ENCODE results near the gene PLAU.

Gene PLAU
- total RNA-seq: 0.56 reads per million

DNA sequence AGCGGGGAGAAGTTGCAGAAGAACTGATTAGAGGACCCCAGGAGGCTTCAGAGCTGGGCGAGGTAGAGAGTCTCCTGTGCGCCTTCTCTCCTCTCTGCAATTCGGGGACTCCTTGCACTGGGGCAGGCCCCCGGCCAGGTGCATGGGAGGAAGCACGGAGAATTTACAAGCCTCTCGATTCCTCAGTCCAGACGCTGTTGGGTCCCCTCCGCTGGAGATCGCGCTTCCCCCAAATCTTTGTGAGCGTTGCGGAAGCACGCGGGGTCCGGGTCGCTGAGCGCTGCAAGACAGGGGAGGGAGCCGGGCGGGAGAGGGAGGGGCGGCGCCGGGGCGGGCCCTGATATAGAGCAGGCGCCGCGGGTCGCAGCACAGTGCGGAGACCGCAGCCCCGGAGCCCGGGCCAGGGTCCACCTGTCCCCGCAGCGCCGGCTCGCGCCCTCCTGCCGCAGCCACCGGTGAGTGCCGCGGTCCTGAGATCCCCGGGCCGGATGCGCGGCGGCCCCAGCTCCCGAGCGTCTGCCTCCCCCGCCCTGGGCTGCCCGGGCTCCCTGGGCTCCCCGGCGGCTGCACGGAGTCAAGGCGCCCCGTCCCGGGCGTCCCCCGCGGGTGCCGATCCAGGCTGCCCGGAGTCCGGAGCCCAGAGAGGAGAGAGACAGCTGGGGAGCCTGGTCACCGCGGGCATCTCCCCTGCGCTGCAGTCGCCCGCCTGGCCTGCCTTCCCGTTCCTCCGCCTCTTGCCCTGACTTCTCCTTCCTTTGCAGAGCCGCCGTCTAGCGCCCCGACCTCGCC lies at the start of gene PLAU:
TSS of gene PLAU (plus strand) at position 369 of the 789 bp plus-strand sequence. CDS start 424 bp downstream, outside the sequence.
- DNase-seq: peak; percentile 24

DNA sequence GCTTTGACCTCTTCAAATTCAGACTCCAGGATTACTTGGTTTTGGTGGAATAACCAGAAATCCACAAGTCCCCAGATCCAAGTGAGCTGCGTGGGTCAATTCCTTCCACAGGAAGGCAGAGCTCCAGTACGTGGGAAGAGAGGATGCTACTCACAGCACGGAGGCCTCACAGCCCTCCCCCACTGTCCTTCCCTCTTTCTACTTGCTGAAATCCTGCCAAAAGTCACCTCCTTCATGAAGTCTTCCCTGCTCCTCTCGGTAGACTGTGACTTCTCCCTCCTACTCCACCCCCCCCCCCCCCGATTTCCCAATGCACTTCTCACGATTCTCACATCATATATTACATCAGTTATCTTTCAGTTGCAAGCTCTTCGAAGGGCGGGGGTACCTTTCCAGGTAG lies 48.9 kb upstream of the PLAU start:
- DNase-seq: no peak

DNA sequence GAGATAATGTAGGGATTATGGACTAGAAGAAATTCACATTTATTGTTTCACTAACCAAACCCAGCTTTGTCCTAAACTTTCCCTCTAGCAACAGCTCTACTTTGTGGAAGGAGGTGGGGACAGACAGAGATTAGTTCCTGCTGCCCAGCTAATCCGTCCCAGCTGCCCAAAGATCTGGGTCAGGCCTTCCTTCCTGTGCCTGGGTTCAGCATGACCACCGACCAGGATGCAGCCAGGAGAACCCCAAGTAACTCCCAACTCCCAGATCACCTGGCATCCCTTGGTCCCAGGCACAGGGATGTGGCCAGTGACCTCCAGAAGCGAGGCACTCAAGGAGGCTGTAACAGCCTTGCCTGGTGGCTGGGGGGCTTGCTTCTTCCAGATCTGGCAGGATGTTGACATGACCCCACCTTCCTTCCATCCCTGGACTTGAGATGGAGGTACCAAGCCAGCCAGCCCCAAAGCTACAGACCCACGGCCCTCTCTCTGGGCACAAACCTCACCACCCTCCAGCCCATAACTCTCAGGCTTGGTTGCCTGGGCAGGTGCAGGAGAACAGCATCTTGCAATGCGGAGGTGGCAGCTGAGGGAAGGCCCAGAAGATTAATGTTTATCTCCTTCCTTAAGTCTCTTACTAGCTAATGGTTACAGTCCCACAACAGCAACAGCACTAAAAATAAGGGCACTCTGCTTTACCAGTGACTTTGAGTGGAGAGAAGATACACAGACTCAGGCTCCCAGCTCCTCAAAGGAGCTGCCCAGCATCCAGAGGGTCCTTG lies 47.7 kb upstream of the PLAU start:
- no peak for DNase-seq

DNA sequence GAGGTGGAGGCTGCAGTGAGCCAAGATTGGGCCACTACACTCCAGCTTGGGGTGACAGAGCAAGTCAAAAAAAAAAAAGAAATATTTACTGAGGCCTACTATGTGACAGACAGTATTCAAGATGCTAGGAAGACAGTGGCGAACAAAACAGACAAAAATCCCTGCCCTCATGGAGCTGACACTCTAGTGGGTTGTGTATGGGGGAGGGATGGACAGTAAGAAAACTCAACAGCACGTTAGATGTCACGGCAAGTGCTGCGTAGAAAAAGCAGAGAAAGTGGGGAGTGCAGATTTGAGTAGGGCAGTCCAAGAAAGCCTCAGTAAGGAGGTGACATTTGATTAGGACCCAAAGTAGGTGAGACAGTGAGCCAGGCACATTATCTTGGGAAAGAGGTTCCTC lies 46.7 kb upstream of the PLAU start:
- DNase-seq: no peak

DNA sequence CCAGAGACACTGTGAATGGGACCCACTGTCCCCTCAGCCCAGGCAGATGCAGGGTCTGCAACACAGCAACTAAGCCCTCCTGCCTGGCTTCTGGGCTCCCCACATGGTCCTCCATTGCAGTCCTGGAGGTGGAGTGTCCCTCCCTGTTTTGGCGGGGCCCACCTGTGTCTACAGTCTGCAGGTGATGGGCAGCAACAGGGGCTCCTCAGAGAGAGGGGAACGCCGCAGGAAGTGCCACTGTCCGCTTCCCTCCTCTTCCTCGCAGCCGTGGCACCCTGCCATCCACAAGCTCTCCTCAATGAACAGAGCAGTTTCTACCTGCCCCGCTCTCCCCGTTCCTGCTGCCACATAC lies 45.8 kb upstream of the PLAU start:
- DNase-seq: no peak

DNA sequence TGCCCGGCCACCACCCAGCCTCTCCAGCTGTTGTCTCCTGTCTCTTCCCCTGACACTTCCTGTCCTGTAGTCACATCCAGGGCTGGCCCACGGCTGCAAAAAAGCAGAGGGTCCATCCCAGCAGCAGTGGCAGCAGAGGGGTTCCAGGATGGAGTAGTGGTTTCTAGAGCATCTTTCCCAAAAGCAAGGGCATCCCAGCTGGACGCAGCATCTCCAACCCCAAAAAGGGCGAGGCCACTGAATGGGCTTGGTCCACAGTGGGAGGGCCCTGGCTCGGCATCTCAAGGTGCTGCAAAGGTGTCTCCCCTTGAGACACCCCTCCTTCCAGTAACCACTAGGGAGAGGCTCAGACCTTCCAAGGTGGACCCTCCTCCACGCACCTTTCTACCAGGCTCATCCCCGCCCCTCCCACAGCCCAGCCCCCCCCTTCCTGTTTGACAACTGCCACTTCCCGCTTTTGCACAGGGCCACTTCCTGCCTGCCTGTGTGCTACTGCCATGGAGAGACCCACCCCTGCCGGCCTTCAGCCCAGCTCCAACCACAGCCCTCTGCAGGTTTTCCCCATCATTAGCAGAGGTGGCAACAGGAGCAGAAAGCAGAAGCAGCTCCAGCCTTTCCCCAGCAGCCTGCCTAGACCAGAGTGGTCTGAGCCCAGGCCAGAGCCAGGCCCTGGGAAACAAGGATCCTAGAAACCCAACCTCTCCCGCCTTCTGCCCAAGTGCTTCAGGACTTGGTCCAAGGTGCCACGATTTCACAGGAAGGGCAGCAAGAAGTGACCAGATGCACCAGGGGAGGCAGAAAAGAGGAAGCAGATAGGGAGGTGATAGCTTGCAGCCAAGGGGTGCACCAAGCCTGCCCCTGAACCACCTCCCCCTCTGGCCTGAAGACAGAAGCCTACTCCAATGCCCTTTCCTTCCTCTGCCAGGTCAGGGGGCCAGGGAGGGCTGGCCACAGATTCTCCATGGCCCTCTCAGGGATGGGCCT lies 45.2 kb upstream of the PLAU start:
- peak; percentile 40 for DNase-seq

DNA sequence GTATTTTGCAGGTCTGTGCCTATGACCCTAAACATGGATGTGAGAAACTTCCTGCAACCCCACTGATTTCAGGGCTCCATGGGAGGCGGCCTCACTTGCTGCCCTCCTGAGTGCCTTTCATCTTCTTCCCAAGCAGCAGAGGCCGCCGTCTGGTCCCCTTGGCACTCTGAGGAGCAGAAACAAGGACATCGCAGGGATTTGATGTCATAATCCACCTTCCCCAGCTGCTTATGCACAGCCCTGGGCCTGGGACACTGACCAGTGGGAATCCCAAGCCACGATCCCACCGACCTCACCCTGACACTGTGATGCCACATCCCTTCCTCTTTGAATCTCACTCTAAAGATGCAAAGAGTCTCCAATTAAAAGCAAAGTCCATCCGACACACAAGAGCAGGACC lies 44.3 kb upstream of the PLAU start:
- no peak for DNase-seq

DNA sequence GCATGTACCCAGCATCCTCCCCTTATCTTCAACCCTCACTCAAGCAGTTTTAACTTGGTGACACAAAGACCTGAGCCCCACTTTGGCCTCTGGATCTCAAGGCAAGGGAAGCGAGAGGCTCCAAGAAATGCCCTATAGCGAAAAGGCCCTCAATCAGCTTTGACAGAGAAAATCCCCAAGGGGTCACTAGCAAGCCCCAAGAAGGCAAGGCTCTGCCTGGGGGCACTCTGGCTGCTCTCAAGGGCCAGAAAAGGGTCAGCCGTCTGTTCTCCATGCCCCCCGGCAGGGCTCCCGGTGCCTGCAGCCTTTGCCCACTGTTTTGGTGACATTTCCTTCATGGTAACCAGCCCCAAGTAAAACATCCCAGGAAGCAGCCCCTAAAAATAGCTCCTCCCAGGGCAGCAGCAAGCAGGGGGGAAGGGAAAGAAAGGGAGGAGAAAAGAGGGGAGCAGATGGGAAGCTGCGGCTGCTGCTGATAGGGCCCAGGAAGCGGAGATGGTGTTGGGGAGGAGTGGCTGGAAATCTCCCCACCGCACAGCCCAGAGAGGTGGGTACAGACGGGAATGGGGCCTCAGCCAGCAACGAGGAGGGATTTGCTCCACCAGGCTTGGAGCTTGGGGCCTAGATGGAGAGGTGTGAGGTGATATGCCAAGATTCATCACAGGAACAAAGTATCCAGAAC lies 43.7 kb upstream of the PLAU start:
- DNase-seq: no peak

DNA sequence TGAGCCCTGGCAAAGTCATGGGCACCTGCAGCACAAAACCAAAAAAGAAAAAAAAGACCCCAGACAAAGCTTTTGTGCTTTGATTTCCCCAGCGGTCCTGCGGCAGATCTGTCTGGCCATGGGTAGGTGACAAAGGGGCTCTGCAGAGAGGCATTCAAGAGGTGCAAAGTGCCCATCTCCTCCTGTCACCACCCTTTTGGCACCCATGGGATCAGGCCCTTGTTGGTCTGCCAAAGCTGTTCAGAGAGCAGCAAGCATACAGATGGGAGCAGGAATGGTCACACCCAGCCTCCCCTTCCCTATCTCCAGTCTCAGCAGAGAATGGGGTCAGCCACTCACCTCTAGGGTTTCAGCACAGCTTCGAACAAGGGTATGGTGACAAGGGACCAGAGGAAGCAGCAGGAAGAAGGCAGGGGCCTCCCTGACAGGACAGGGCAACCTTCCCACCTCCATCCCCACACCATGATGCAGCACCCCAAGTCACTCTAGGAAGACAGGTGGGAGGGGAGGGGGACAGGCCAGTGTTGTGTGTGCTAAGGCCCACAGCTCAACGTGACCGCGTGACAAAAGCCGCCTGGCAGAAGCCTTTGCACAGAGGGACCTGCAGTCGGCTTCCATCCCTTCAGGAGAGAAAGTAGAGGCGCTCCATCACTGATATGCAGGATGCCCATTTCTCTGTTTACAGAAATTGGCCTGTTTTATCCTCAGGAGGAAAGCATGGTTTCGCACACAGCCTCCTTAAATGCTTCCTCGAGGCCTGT lies 42.9 kb upstream of the PLAU start:
- no peak for DNase-seq

DNA sequence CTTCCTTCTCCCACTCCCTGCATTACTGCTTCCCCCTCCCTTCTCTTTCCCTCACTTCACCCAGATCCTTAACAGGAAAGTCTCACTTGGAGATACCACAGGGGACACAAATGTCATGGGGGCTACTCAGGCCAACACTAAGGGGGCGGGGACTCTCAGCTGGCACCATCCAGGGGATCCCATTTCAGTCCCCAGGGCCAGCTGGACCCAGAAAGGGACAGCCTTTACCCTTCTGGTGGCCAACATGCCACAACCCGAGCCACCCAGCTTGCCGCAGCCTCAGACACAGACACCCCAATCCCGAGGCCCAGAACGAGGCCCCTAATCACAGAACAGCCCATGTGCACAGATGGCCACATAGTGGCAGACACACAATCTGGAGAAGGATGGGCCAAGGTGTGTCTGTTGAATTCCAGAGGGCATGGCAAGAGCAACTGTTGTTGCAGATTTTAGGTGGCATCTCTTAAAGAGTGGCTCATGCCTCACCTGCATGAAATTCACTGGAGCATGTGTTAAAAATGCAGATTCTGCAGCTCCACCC lies 42.2 kb upstream of the PLAU start:
- no peak for DNase-seq

DNA sequence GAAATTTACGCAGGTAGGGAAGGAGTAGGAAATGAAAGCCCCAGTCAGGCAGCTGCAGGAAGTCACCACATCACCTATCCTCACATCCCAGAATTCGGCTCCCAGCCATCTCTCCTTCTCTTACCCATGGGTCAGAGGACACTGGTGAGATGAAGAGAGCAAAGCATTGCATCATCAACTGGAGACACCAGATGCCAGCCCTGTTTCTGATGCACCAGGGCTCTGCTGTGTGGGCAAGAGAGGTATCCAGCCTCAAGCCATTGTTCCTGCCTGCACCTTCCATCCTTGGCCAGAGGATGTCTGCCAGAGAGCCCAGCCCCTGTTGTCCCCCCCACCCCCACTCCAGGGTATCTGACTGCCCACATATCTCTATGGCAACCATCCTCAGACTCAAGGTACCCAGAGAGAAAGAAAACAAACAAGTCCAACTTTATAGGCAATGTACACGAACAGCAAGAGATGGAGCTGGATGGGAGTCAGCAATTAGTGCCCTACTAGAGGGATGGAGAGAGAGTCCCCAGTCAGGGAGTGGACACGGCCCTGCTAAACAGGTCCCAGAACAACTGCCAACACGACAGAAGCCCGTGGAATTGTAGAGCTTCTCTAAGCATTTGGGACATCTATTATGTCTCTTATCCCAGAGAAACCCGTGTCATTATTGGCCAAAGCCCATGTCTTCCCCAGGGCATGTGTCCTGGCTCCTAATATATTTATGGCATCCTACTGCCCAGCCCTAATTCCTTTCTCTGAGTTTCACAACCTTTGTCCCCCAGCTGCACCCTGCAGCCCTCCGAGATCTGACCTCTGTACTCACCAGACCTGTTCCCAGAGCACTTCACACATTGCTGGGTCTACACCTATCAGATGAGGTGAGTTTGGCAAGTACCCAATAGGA lies 39.4 kb upstream of the PLAU start:
- no peak for DNase-seq

DNA sequence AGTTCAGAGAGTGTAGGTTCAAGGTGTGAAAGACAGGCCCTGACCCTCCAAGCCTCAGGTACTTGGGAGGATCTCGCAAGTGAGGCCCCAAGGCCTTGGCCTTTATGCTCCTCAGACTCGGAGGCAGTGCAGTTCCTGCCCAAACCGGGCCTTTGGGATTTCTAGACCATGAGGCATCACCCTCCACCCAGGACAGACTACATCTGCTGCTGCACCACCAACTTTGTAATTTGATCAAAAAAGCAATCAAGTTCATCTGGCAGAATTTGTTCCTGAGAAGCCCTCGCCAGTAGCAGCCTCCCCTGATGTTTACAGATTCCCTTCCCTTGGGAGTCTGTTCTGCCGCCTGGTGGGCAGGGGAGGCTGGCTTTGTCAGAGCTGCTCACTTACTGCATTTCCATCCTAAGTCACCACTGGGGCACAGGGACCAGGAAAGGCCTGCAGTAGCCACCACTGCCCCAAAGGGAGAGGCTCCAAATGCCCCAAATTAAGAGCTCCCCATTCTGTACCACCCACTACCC lies 38.7 kb upstream of the PLAU start:
- DNase-seq: no peak

DNA sequence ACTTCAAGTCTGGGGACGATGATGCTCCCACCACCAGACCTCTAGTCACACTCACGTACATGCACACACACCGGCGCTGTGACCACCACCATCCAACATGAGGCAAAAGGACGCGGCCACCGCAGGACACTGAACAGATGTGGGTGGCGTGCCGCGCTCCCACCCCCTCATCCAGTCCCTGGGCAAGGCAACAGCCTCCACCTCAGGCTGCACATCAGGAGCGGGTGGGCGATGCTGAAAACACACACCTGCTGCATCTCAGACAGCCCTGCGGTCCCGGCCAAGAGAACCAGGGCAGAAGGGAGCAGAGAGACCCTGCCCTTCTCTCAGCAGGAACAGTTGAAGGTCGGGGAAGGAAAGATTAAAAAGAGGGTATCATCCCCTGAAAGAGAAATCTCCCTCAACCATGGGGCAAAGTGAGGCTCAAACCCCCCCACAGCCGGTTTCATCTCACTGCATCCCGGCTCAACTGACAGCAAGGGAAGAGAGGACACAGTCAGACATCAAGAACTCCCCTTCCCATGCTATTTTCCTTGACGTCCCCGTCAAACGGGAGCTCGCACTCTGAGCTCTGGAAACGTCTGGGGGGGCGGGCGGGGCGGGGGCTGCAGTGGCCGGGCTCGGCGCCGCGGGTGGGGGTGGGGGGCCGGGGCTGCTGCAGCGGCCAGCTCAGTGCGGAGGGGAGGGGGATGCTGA lies 37.6 kb upstream of the PLAU start:
- no peak for DNase-seq

DNA sequence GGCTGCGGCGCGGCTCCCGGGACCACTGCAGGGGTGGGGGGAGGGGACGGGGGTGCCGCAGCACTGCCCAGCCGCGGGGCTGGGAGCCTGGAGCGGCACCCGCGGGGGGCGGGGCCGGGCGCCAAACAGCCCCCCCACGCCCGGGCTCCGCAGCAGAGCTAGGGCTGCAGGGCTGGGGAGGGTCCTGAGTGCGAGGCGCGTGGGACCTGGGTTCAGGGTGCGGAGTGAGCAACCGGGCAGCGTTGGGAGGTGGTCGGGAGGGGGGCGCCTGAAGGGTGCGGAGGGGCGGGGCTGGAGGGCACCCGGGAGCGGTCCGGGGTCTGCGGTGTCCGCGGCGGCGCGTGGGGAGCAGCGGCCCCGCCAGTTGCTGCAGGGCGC lies 37.1 kb upstream of the PLAU start:
- no peak for DNase-seq

DNA sequence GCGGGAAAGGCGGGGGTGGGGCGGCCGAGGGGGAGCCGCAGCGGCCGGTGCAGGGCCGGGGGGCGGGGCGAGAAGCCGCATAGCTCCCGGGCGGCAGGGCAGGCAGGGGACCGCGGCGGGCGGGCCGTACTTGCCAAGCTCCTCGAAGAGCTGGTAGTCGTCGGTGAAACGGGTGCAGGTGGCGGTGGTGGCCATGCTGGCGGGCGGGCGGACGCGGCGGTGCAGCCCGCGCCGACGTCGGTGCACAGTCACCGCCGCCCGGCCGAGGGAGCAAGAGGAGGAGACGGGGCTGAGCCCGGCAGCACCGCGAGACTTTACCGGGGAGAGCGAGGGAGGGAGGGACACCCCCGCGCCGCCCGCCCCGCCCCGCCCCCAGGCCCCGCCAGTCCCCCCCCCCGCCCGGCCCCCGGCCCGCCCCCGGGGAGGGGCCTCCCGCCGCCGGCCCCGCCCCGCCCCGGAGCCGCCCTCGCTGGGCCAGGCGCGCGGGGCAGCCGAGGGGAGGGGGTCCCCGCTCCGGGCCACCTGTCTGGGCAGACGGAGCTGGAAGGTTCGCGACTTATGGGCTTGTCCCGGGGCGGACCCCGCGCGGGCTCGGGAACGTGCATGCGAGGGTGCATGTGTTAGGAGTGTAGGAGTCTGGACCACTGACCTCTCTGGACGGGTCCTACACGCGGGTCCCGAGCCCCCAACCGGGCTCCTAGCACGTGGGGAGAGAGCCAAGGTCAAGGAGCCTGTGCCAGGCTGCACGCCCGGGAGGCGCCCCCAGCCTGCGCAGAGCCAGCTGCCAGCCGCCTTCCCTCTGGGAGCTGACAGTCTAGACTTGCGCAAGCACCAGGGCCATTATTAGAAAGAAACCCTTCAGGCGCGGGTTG lies 36.4 kb upstream of the PLAU start, which contains the start of gene CAMK2G:
TSS of gene CAMK2G (minus strand) at position 289 of the 872 bp plus-strand sequence. CDS start at position 195, 94 bp downstream.
- peak; percentile 80 for DNase-seq

DNA sequence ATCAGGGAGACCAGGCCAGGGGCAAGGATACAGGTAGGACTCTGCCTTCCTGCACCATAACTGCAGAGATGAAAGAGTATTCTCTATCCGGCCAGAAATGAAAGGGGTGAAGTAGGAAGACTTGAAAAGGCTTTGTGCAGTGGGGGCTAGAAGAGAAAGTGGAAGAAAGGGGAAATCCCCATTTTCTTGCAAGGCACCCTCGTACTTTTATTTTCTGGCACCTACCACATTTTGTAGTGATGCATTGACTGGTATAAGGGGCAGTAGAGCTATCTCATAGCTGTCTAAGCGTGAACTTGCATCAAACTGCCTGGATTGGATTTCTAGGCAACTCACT lies 35.8 kb upstream of the PLAU start:
- peak; percentile 42 for DNase-seq

DNA sequence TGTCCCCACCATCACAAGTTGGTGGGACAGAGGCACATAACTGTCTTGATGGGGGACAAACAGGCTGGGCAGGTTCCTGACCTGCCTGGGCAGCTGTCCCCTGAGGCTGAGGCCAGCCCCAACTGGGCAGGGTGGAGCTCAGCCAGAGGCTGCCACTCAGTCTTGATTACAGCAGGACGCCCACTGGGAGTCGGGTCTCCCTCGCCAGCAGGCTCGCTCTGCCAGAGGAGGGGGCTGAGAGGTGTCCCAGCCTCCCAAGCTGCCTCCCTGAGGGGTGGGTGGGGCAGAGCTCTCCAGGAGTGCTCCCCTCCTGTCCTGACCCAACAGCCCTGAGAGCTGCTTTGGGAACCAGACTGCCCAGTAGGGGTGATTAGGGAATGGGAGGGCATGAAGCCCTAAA lies 34.8 kb upstream of the PLAU start:
- no peak for DNase-seq

DNA sequence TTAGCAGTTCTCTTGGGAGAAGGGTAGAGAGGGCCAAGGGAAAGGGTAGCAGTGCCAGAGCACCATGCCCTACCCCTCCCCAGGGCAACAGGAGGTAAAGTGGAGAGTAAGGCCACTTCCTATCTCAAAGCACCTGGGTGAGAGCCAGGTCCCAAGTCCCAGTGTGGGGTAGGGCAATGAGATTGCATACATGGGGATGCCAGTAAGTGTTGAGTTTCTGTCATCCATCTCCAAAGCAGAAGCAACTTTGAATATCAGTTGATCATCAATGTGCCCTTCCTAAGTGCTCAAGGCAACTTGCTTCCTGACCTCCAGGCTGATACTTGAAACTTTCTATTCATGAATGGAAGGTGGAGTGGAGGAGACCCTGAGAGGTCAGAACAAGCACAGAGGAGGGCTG lies 34.4 kb upstream of the PLAU start:
- no peak for DNase-seq

Measured in effector CD4-positive, alpha-beta T cell (primary cell).